NCI-H2029 treated with DMSO at 0.1 percent for 48 hours (cell line): ENCODE measurements around the gene PLXNB3.
"Not testable (repeated sequence)": the region's sequence is repeated elsewhere in the genome, so short reads cannot be mapped to it uniquely, and the experiment has no call there.

Experiments used
- DNase-seq: peaks from one replicate; lab custom pipeline; 2025; lab: John Stamatoyannopoulos, UW

Gene PLXNB3

GRCh38 chrX:153732401-153732800 lies 31.6 kb upstream of the PLXNB3 start:
- no peak for DNase-seq

GRCh38 chrX:153733651-153734240 lies 30.3 kb upstream of the PLXNB3 start:
- DNase-seq = no peak

- no peak for DNase-seq
These were observed 29.2 kb upstream of the PLXNB3 start for GRCh38 chrX:153734871-153735270.

GRCh38 chrX:153735274-153735673 lies 28.8 kb upstream of the PLXNB3 start:
- no peak for DNase-seq

- DNase-seq = no peak
These were observed 27.8 kb upstream of the PLXNB3 start for GRCh38 chrX:153736071-153736820.

- DNase-seq = no peak
These were observed 27.1 kb upstream of the PLXNB3 start for GRCh38 chrX:153736871-153737441.

GRCh38 chrX:153738056-153738605 lies 25.9 kb upstream of the PLXNB3 start:
- DNase-seq = no peak

GRCh38 chrX:153739754-153740486 lies 24.1 kb upstream of the PLXNB3 start:
- DNase-seq = no peak

- DNase-seq = no peak
These were observed 23.3 kb upstream of the PLXNB3 start for GRCh38 chrX:153740631-153741222.

GRCh38 chrX:153741446-153741845 lies 22.6 kb upstream of the PLXNB3 start:
- no peak for DNase-seq

- DNase-seq = not testable (repeated sequence)
These were observed 21.9 kb upstream of the PLXNB3 start for GRCh38 chrX:153742111-153742510.

GRCh38 chrX:153742796-153743467 lies 21.1 kb upstream of the PLXNB3 start:
- DNase-seq = not testable (repeated sequence)

- DNase-seq = not testable (repeated sequence)
These were observed 20.4 kb upstream of the PLXNB3 start for GRCh38 chrX:153743468-153744209.

- no peak for DNase-seq
These were observed 19.6 kb upstream of the PLXNB3 start for GRCh38 chrX:153744210-153745066.

- DNase-seq = not testable (repeated sequence)
These were observed 19.0 kb upstream of the PLXNB3 start for GRCh38 chrX:153745067-153745433.

GRCh38 chrX:153746359-153746758 lies 17.7 kb upstream of the PLXNB3 start:
- no peak for DNase-seq

- DNase-seq = not testable (repeated sequence)
These were observed 17.1 kb upstream of the PLXNB3 start for GRCh38 chrX:153746991-153747390.

- not testable (repeated sequence) for DNase-seq
These were observed 15.0 kb upstream of the PLXNB3 start for GRCh38 chrX:153749017-153749416.

GRCh38 chrX:153750127-153750774 lies 13.8 kb upstream of the PLXNB3 start:
- no peak for DNase-seq
